Measurements from ENCODE around the gene FAU.
A peak's percentile ranks its signal among the peaks of the same experiment; 100 is the strongest.
"Not testable (repeated sequence)": the region's sequence is repeated elsewhere in the genome, so short reads cannot be mapped to it uniquely, and the experiment has no call there.

The FAU gene

DNA sequence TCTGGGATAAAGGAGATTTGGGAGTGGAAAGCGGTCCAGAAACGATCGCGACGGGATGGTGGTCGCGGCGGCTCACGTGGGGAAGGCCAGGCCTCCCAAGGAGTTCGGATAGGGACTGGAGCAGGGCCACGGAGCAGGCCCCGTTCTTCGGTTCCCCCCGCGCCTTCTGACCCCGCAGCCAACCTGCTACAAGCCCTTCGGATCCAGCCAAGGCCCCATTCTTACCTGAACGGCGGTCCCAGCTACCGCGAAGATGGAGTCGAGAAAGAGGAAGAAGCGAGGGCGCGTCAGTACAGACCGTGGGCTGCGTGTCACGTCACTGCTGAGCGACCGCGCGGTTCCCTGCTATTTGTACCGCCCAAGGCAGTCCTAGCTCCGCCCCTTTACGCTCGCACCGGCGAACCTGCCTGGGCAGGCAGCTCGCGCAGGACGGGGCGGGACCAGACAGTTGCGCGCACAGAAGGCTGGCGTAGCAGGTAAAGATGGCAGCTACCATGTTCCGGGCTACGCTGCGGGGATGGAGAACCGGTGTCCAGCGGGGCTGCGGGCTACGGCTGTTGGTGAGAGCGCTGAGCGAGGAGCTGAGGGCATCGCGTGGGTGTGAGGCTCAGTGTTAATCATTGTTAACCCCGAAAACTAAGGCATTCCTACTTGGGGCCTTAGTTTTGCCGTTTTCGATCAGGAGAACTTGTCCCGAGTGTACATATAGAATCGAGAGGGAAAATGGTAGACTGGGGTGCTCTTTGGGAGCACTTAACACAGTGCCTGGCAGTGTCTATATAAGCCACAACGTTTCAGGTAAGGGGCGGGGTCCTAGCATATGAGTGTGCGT lies at the start of gene FAU, which contains the start of gene MRPL49:
TSS of gene FAU (minus strand) at position 270 of the 832 bp plus-strand sequence. CDS start 321 bp downstream, outside the sequence.
TSS of gene MRPL49 (plus strand) at position 457 of the 832 bp plus-strand sequence. CDS start at position 483, 26 bp downstream.
- peak; percentile 96 to 100 for DNase-seq

DNA sequence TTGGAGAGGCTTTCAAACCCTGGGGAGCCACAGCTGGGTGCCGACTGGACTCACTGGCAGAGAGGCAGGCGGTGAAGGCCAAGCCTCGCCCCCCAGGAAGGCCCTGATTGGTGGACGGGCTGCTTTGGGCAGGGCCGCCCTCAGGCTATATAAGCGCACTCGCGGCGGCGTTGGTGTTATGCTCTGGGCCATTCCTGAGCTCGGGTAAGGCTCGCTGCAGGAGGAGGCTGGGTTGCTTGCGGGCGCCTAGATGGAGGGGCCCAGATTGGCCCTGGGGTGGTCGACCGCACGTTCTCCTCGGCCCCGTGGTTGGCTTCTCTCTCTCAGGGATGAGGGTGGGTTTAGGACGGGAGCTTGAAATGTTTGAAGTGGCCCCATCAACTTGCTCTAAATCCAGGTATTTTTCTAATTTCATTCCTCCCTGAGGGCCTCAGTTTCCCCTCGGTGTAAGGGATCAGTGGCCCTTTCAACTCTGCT lies 48.2 kb upstream of the FAU start, which contains the start of gene SPDYC:
TSS of gene SPDYC (plus strand) at position 176 of the 477 bp plus-strand sequence. CDS start 1,125 bp downstream, outside the sequence.
- no peak for DNase-seq

DNA sequence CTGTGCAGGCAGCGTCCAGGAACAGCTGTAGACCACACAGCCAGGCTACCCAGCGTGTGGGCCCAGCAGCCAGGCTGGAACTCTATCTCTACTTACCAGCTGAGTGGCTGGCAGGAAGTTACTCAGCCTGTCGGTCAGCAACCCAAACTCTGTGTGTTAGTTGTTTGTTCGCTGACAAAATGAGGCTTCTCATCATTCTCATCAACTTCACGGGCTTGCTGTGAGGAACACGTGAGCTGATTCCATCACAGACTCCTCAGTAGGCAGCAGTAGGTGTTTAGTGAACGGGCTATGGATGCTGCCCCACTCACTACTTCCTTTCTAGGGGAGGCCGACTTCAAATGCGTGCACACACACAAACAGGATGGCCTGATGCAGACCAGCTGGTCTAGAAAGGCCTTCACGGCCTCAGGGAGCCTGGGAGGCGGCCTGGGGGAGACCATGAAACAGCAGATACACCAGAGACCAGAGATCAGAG lies 47.3 kb upstream of the FAU start:
- DNase-seq = no peak

DNA sequence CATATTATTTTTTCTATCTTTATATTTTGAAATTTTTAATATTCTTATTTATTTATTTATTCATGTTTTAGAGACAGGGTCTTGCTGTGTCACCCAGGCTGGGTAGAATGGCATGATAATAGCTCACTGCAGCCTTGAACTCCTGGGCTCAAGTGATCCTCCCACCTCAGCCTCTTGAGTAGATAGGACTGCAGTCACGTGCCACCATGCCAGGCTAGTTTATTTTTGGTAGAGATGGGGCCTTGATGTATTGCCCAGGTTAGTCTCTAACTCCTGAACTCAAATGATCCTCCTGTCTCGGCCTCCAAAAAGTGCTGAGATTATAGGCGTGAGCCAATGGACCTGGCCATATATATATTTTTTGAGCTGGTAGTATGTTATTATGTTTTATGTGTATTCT lies 45.7 kb upstream of the FAU start:
- no peak for DNase-seq

GRCh38 chr11:65166893-65167292 lies 45.0 kb upstream of the FAU start:
- DNase-seq = no peak

DNA sequence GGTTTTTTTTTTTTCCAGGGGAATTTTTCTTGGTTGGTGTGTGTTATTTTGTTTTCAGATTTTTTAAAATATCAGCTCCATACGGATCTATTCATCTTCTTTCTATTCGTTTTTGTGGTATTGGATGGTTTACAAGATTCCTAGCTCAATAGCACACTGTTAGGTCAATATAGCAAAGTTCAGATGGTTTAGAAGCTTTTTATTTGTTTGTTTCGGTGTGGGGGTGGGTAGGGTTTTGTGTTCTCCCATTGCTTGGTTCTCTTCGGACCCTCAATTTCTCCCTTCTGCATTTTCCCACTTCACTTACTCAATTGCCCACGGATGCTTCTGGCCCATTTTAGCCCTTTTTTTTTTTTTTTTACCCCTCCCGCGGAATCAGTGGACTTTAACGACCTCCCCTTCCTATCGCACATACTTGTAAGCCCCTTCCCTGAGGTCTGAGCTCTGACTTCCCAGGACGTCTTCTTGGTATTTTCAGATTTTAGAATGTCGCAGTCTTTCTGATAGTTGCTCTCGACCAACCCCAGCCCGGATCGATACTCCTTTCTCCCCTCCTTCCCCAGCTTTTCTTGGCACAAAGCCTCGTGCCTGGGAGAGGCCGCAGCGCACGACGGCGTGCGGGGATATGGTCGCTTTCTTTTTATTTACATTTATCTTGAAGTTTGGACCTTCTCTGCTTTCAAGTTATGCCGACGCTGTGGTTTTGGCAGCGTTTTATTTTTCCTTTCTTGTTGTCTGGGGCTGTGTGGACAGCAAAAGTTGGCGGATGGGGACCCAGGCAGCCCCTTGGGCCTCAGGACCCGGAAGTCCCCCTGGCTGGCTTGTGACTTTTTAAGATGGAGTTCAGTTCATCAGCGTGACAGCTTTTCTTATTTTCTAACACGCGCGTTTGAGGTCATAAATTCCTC lies 43.7 kb upstream of the FAU start:
- DNase-seq = no peak

GRCh38 chr11:65163684-65164083 lies 41.8 kb upstream of the FAU start:
- no peak for DNase-seq

DNA sequence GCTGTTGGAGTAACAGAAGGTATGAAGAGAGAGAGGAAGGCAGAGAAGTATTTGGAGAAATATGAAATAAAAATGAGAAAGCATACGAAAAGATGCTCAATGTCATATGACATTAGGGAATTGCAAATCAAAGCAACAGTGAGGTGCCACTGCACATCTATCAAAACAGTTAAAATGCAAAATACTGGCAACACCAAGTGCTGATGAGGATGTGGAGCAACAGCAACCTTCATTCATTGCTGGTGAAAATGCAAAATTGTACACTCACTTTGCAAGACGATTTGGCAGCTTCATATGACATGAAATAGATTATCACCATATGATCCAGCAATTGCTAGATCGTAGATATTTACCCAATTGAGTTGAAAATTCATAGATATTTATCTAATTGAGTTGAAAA lies 38.7 kb upstream of the FAU start:
- no peak for DNase-seq

DNA sequence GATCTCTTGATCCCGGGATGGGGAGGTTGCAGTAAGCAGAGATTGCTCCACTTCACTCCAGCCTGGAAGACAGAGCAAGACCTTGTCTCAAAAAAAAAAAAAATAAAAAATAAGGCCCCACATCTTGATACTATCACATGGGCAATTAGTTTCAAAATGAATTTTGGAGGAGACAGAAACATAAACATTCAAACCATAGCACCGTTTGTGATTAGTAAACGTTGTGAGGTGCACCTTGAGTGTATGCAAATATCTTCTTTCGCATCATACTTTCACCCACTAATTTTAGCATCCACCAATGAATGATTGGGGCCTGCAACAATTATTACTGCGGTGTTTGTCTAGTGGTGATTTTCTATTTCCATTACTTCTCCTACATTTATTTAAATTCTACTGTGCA lies 37.1 kb upstream of the FAU start:
- no peak for DNase-seq

DNA sequence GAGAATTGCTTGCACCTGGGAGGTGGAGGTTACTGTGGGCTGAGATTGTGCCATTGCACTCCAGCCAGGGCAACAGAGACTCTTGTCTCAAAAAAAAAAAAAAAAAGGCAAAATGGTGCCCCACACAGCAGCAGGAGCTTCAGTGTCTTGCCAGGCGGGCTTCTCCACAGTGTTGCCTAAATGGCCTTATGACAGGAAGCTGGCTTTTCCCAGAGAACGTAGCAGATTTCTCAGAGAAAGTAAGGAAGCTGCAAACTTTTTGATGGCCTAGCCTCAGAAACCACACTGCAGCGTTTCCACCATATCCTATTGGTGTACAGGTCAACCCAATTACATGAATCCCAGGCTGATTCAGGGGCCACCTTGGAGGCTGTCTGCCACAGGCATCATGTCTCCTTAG lies 35.4 kb upstream of the FAU start:
- no peak for DNase-seq

DNA sequence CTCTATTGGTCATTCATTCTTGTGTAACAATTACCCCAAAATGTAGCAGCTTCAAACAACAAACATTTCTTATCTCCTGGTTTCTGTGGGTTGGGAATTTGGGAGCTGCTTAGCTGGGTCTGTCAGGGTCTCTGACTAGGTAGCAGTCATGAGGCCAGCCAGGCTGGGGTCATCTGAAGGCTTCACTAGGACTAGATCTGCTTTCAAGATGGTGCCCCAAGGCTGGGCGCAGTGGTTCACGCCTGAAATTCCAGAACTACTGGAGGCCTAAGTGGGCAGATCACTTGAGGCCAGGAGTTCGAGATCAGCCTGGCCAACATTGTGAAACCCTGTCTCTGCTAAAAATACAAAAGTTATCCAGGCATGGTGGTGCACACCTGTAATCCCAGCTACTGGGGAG lies 35.0 kb upstream of the FAU start:
- DNase-seq = no peak

DNA sequence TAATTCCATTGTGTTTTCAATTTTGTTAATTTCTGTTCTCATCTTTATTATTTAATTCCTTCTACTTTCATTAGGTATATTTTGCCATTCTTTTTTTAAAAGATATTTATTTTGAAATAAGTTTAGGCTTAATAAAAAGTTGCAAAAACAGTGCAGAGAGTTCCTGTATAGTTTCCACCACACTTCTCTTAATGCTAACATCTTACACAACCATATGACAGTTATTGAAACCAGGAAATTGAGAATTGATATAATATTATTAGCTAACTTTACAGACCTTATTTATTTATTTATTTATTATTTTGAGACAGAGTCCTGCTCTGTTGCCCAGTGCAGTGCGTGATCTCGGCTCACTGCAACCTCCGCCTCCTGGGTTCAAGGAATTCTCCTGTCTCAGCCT lies 34.3 kb upstream of the FAU start:
- DNase-seq = no peak

DNA sequence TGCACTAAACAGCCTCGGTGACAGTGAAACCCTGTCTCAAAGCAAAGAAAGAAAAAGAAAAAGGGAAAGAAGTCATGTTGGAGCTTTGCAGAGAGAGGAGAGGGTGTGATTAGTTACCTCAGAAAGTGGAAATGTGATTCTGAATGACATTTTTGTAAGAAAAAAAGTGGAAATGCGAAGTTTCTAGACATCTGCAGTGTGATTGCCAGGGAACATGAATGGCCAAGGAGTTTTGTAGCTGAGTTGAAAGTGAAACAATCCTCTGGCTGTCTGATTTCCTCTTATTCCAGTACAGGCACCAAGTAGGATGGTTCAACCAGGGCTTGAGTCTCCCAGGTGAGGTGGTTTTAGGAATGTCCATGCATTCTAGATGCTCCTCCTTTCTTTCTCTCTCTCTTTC lies 30.2 kb upstream of the FAU start:
- DNase-seq = no peak

GRCh38 chr11:65151331-65151899 lies 29.5 kb upstream of the FAU start:
- no peak for DNase-seq

- DNase-seq = no peak
These were observed 28.8 kb upstream of the FAU start for GRCh38 chr11:65150509-65151299.

DNA sequence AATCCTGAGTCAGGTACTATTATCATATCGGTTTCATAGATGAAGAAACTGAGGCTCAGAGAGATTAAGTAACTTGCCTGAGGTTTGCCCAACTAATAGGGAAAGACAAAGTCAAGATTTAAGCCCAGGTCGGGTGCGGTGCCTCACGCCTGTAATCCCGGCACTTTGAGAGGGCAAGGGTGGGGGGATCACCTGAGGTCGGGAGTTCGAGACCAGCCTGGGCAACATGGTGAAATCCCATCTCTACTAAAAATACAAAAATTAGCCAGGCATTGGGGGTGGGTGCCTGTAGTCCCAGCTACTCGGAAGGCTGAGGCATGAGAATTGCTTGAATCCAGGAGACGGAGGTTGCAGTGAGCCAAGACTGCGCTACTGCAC lies 28.2 kb upstream of the FAU start:
- DNase-seq = not testable (repeated sequence)

DNA sequence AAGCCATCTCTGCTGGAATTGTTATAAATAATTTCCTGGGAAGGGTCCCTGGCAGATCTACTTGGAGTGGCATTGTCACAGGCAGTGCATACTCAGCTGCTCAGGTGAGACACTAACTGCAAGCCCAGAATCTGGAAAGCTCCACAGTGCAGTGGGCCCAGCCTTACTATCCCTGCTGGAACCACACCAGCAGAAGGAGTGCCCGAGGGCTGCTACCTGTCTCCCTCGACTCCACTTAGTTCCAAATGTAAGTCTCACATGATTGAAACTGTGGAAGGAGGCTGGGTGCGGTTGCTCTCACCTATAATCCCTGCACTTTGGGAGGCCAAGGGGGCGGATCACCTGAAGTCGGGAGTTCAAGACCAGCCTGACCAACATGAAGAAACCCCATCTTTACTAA lies 26.7 kb upstream of the FAU start:
- no peak for DNase-seq

- DNase-seq = no peak
These were observed 25.6 kb upstream of the FAU start for GRCh38 chr11:65147352-65148075.

GRCh38 chr11:65141896-65142494 lies 20.1 kb upstream of the FAU start:
- no peak for DNase-seq

DNA sequence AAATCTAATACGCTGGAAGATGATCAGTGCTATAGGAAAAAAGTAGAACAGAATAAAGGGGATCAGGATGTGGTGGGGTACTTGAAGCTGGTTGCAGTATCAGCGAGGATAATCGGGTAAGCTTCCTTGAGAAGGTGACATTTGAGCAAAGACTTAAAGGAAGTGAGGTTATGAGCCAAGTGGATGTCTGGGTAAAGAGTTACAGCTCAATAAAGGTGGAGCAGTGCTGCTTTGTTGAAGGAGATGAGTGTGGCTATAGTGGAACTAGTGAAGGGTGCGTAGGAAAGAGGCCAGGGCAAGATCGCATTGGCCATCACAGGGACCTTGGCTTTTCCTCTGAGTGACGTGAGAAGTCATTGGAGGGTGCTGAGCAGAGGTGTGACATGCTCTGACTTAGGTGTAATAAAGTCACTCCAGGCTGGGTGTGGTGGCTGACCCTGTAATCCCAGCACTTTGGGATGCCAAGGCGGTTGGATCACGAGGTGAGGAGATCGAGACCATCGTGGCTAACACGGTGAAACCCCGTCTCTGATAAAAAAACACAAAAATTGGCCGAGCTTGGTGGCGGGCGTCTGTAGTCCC lies 14.7 kb upstream of the FAU start:
- DNase-seq = no peak

Data from NCI-H526 (cell line).